NCI-H226 (cell line): ENCODE measurements around the gene TGM6.

Source experiments
- DNase-seq: peaks from one replicate; pipeline ENCODE4 v3.0.0-alpha.2; 2015

TGM6 gene

GRCh38 chr20:2380601-2381000, at the start of gene TGM6:
Gene TGM6 (plus strand): TSS chr20:2380901. CDS start chr20:2380969, 68 bp downstream.
- no peak for DNase-seq

GRCh38 chr20:2331106-2331505, 49.6 kb upstream of the TGM6 start:
- DNase-seq: no peak

GRCh38 chr20:2331901-2332565, 48.7 kb upstream of the TGM6 start:
- DNase-seq: no peak

GRCh38 chr20:2332711-2333110, 48.0 kb upstream of the TGM6 start:
- DNase-seq: no peak

GRCh38 chr20:2333821-2334220, 46.9 kb upstream of the TGM6 start:
- no peak for DNase-seq

GRCh38 chr20:2335096-2335870, 45.4 kb upstream of the TGM6 start:
- DNase-seq: no peak

GRCh38 chr20:2336471-2336870, 44.2 kb upstream of the TGM6 start:
- DNase-seq: no peak

- DNase-seq: no peak
Measured at GRCh38 chr20:2337142-2337541, 43.6 kb upstream of the TGM6 start.

GRCh38 chr20:2338411-2339066, 42.2 kb upstream of the TGM6 start:
- DNase-seq: no peak

GRCh38 chr20:2340136-2340535, 40.6 kb upstream of the TGM6 start:
- DNase-seq: no peak

GRCh38 chr20:2340823-2341222, 39.9 kb upstream of the TGM6 start:
- DNase-seq: no peak

GRCh38 chr20:2341336-2341735, 39.4 kb upstream of the TGM6 start:
- no peak for DNase-seq

- DNase-seq: no peak
Measured at GRCh38 chr20:2342243-2342642, 38.5 kb upstream of the TGM6 start.

GRCh38 chr20:2346188-2346587, 34.5 kb upstream of the TGM6 start:
- no peak for DNase-seq

GRCh38 chr20:2348336-2348735, 32.4 kb upstream of the TGM6 start:
- no peak for DNase-seq

GRCh38 chr20:2349801-2350200, 30.9 kb upstream of the TGM6 start:
- DNase-seq: no peak

- no peak for DNase-seq
Measured at GRCh38 chr20:2350606-2351005, 30.1 kb upstream of the TGM6 start.

GRCh38 chr20:2353231-2353630, 27.5 kb upstream of the TGM6 start:
- DNase-seq: no peak

- no peak for DNase-seq
Measured at GRCh38 chr20:2357114-2357513, 23.6 kb upstream of the TGM6 start.

- no peak for DNase-seq
Measured at GRCh38 chr20:2358006-2358405, 22.7 kb upstream of the TGM6 start.

- no peak for DNase-seq
Measured at GRCh38 chr20:2361035-2361593, 19.6 kb upstream of the TGM6 start.

GRCh38 chr20:2363187-2363586, 17.5 kb upstream of the TGM6 start:
- DNase-seq: no peak

GRCh38 chr20:2363587-2363986, 17.1 kb upstream of the TGM6 start:
- no peak for DNase-seq

- no peak for DNase-seq
Measured at GRCh38 chr20:2364044-2364443, 16.7 kb upstream of the TGM6 start.
